SKM-1 treated with dmso at 0.1 percent for 144 hours (cell line): ENCODE data around the gene WDR47.

Experiments
- DNase-seq: peaks from one replicate; lab custom pipeline; 2025; ENCODE audit not compliant: unreplicated experiment; lab: John Stamatoyannopoulos, UW

The WDR47 gene

GRCh38 chr1:109041621-109042468 lies at the start of gene WDR47:
Gene WDR47, minus strand, starts transcription at chr1:109042102. Its CDS starts 18,590 bp downstream, at chr1:109023512.
- peak; percentile 95 for DNase-seq

- DNase-seq: peak; percentile 55
These were observed 49.4 kb upstream of the WDR47 start for GRCh38 chr1:109091078-109091838.

DNA sequence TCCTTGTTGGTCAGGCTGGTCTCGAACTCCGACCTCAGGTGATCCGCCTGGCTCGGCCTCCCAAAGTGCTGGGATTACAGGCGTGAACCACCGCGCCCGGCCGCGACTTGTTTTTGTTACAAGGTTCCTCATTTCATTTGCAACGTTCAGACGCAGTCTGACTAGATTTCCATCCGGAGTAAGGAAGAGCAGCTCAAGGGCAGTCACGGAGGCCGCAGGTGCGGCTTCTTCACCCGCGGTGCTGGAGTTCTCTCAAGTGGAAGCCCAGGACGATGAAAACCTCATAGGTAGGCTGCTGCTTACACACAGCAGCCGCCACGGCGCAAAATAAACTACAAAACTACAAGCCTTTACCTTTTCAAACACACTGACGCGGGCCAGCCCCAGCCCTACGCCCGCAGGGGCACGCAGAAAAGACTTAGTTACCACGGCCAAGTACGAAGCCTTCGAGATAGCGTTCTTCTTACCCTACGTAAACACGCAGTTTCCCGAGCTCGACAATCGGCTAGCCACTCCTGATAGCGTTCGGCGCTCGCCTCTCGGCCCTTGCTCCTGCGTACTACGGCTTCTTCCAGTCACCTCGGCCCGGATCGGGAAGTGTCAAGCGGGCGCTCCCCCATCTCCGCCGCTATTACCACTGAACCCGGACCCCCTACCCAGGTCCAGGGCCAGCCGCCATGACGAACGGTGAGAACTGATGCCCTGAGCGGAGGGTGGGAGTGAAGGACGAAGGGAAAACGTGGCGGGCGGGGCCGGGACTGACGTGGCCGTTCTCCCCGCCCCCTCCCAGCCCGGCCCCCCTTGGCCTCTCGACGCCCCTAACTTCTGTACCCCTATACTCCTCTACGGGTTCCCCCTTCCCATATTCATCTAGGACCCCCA lies 48.5 kb upstream of the WDR47 start, which contains the start of gene TMEM167B:
TMEM167B (plus strand) TSS at position 569 of the 882 bp plus-strand sequence; CDS start at position 678, 109 bp downstream.
- DNase-seq: peak; percentile 93

GRCh38 chr1:109089242-109090015 lies 47.5 kb upstream of the WDR47 start:
- DNase-seq: peak; percentile 52

GRCh38 chr1:109084563-109085517 lies 42.9 kb upstream of the WDR47 start:
- DNase-seq: no peak

GRCh38 chr1:109083923-109084322 lies 42.0 kb upstream of the WDR47 start:
- DNase-seq: no peak

DNA sequence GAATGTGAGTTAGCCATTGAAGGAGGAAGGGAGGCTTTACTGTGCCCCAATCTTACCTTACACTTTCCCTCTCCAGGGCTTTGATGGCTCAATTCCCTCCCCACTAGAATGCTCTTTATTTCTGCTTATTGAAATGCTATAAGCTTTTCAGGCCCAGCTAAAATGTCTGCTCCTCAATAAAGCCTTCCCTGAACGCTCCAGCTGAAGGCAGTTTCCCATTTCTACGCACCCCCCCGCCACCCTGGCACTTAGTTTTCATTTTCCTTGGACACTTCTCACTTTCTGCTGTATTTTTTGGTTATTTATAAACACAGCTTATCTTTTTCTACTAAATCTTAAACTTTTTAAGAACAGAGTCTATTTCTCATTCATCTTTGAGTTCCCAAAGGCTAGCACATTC lies 41.6 kb upstream of the WDR47 start:
- DNase-seq: no peak

DNA sequence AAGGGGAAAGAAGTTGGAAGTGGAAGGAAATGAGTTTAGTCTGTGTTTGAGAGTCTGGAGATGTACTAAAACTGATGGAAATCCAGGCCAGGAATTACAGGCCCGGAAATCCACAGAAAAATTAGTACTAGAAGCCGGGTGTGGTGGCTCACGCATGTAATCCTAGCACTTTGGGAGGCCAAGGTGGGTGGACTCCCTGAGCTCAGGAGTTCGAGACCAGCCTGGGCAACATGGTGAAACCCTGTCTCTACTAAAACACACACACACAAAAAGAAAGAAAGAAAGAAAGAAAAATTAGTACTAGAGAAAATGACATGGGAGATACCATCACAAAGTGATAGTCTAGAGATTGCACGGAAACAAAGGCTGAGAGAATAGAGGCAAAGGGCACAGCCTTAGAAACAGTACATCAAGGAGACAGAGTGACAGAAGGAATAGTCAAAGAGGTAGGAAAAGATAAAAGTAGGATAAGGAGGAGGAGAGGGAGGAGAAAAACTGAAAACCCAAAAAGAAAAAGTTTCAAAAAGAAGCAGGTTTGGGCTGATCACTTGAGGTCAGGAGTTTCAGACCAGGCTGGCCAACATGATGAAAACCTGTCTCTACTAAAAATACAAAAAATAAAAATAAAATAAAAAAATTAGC lies 38.7 kb upstream of the WDR47 start:
- DNase-seq: no peak

DNA sequence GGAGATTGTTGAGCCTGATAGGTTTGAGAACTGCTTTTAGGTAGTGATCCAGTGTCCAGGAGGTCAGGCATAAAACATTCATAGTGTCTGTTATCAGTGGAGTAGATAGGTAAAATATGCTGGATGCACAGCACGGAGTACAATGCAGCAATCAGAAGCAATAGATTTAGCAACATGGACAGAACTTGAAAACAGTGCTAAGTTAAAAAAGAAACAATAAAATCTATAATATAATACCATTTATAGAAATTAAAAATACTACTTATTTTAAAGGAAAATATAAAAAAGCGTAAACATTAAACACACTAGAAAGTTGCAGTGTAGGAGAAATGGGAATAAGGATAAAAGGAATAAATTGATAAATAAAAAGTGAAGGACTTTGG lies 37.3 kb upstream of the WDR47 start:
- DNase-seq: no peak

GRCh38 chr1:109078317-109078716 lies 36.4 kb upstream of the WDR47 start:
- no peak for DNase-seq

DNA sequence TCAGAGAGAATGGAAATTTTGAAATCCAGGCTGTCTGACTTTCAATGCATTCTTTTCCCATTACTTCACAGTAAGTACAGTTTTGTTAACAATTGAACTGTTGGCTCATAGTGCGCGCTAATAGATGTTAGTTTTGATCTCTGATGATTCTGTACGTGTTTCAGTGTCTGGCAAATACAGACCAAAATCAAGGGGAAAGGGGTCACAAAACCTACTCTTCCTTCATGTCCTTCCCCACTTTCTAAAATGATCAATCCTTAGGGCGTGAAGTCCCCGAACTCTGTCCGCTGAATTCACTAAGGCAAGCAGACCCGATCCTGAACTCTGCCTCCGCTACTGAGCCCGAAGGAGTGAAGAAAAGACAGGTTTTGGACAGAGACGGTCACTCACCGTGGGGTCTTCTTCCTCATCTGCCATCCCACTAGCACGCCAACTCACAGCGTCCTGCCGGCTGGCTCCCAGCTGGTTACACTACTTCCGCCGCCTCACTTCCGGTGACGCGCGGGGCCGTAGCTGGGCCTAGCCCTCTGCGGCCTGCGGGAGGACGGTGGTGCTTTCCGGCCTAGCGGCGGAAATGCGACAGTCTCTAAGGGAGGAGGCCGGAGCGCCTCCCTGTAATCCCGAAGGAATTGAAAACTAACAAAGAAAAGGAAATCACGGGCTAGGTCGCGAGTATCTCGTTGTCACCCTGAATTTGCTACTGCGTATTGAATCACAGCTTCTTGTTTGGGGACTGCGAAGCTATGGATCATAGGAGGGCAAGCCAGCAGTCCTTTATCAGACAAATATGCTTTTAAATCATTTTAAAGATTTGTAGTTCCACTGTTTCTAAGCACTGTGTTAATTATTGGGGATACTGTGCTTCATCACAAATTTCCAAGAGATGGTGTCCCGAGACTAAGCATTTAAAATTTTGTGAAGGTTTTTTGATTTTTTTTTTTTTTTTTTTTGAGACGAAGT lies 33.9 kb upstream of the WDR47 start, which contains the start of gene TAF13:
TAF13 (minus strand) TSS at position 473 of the 960 bp plus-strand sequence; CDS start at position 417, 56 bp downstream.
- DNase-seq: peak; percentile 91

GRCh38 chr1:109069294-109069693 lies 27.4 kb upstream of the WDR47 start:
- DNase-seq: no peak

DNA sequence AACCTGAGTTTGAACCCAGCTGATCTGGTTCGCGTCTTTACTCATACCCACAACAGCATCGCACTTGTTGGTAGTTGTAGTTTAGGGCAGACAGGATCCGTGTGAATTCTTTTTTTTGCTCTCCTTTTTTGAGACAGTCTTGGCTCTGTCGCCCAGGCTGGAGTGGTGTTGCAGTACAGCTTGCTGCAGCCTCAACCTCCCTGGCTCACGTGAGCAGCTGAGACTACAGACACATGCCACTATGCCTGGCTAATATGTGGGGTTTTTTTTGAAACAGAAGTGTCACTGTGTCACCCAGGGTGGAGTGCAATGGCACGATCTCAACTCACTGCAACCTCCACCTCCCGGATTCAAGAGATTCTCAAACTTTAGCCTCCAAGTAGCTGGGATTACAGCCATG lies 26.0 kb upstream of the WDR47 start:
- no peak for DNase-seq

- DNase-seq: no peak
These were observed 23.2 kb upstream of the WDR47 start for GRCh38 chr1:109065137-109065536.

DNA sequence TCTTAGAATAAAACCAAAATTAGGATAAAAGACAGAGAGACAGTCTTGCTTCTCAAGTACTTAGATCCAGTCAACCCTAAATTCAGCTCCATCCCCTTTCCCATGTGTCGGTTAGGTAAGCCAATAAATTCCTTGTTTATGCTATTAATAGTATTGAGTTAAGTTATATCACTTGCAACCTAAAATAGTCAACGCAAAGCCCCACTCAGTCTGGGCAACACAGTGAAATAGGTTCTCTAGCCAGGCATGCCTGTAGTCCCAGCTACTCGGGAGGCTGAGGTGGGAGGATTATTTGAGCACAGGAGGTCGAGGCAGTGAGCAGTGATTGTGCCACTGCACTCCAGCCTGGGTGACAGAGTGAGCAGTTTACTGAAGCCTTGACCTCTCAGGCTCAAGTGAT lies 19.3 kb upstream of the WDR47 start:
- DNase-seq: no peak

- no peak for DNase-seq
These were observed 18.8 kb upstream of the WDR47 start for GRCh38 chr1:109060707-109061106.

GRCh38 chr1:109059026-109059425 lies 17.1 kb upstream of the WDR47 start:
- no peak for DNase-seq
